Activated CD8-positive, alpha-beta memory T cell treated with anti-CD3 and anti-CD28 coated beads, Interleukin-2, amount 10 ng/mL, durations not matched to agents 7 days and 5 days (primary cell): ENCODE measurements around the gene EGFLAM. TPM values are rescaled to one million over a fixed set of nuclear protein-coding genes. Genes with fewer than 3 reads are reported as not detected.

ENCODE experiments used
- ATAC-seq: fragments of 150-1000 bp; cut with Tn5 transposase; one replicate; pipeline ENCODE4 v1.10.0; 2021; ENCODE audit warnings: moderate library complexity
- CTCF ChIA-PET: fragments of 350-600 bp; sonication (Branson Sonifier 250); formaldehyde crosslinking; loops from one replicate; lab custom pipeline; 2021; ENCODE audit warnings: antibody characterized with exemption; lab: Charles Lee
- DNase-seq: peaks from one replicate; pipeline ENCODE4 v3.0.0-alpha.2; 2020
- H3K27ac Mint-ChIP-seq: one replicate; pipeline ENCODE4 v1.8.0; 2021; ENCODE audit warnings: mild to moderate bottlenecking, mixed read lengths
- H3K27me3 Mint-ChIP-seq: one replicate; pipeline ENCODE4 v1.8.0; 2021; ENCODE audit warnings: mixed read lengths
- H3K36me3 Mint-ChIP-seq: one replicate; pipeline ENCODE4 v1.8.0; 2021; ENCODE audit warnings: mild to moderate bottlenecking, mixed read lengths
- H3K4me1 Mint-ChIP-seq: one replicate; pipeline ENCODE4 v1.8.0; 2021; ENCODE audit warnings: mixed read lengths
- H3K4me3 Mint-ChIP-seq: one replicate; pipeline ENCODE4 v1.8.0; 2021; ENCODE audit warnings: mild to moderate bottlenecking, moderate library complexity, mixed read lengths
- H3K9me3 Mint-ChIP-seq: one replicate; pipeline ENCODE4 v1.8.0; 2022; ENCODE audit warnings: low read depth, mixed read lengths
- total RNA-seq, 2 experiments: library from RNA; stranded (reverse); gene quantifications; one replicate each; pipeline ENCODE4 v1.2.3, GENCODE V29; 2021

EGFLAM gene
- total RNA-seq, 2 experiments from 2014 or later, result not detected

DNA sequence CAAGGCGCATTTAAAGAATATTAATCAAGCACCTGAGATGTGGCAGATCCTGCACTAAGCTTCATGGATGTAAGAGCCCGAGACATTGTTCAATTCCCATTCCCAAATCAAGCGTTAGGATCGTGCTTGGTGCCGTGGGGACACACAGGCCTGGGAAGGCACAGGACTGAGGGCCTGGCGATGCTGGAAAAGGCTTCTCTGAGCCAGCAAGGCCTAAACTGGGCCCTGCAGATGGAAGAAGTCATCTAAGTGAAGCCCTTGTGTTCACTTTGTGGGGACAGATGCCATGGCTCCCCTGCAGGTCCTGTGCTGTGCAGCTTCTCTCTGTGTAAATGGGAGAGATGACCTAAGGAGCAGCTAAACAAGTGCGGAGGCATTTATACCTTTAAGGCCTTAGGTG, 214.2 kb downstream of the EGFLAM start:
- H3K27ac Mint-ChIP-seq, result no peak overlapping the region
- CTCF ChIA-PET, result no interaction called here
- peaks cover 62% of the 10 kb centered on the region for H3K27me3 Mint-ChIP-seq
- no peak for ATAC-seq
- no peak for DNase-seq
- H3K4me3 Mint-ChIP-seq, result no peak overlapping the region
- no peaks in the 10 kb centered on the region for H3K9me3 Mint-ChIP-seq
- H3K4me1 Mint-ChIP-seq, result no peaks in the 10 kb centered on the region
- no peaks in the 10 kb centered on the region for H3K36me3 Mint-ChIP-seq

DNA sequence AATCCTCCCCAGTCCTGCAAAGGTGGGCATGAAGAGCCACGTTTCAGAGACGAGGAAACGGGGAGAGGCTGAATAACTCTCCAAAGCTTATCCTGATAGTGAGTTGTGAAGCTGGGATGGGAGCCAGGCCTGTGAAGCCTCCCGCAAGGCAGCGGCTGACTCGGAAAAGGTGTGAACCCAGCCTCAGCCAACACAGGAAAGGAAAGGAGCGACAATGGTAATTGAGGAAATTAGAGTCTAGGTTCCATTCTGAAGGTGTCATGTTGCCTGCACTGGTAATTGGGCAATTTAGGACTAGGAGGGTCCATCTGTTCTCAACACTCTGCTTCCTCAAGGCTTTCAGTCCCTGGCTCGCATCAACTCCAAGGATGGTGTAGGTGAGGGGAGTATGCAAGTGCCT, 214.6 kb downstream of the EGFLAM start:
- H3K4me3 Mint-ChIP-seq, result no peak overlapping the region
- DNase-seq (no peak), ATAC-seq (no peak)
- no peak overlapping the region for H3K27ac Mint-ChIP-seq
- no peaks in the 10 kb centered on the region for H3K36me3 Mint-ChIP-seq
- CTCF ChIA-PET, result interaction anchor here (1.4 kb wide), 1 partner anchor 31 kb away, joined by 4 read pairs; no protein-coding TSS in a partner anchor
- no peaks in the 10 kb centered on the region for H3K9me3 Mint-ChIP-seq
- peaks cover 62% of the 10 kb centered on the region for H3K27me3 Mint-ChIP-seq
- no peaks in the 10 kb centered on the region for H3K4me1 Mint-ChIP-seq

DNA sequence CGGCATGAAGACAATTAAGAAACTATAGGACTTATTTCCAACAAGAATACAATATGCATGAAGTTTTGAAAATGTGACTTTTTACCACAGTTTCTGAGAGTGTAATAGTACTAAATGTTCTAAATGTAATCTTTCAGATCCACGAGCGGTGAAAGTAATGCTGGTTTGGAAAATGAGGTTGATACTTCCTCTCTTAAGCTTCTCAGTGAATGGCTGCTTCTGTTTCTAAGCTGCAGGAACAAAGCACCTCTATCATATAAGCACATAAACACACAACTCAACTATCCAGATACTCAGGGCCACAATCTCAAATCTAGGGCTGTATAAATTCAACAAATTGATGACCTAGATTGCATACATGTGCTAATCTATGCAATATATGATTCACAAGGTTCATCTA, 219.8 kb downstream of the EGFLAM start:
- DNase-seq, result no peak
- H3K9me3 Mint-ChIP-seq, result no peaks in the 10 kb centered on the region
- CTCF ChIA-PET, result interaction anchor here (1.4 to 1.7 kb wide), 2 partner anchors 36 to 37 kb away, joined by 4 to 6 read pairs; no protein-coding TSS in a partner anchor
- no peak overlapping the region for H3K4me3 Mint-ChIP-seq
- no peaks in the 10 kb centered on the region for H3K36me3 Mint-ChIP-seq
- no peak for ATAC-seq
- H3K27me3 Mint-ChIP-seq, result peaks cover 67% of the 10 kb centered on the region
- no peak overlapping the region for H3K27ac Mint-ChIP-seq
- H3K4me1 Mint-ChIP-seq, result no peaks in the 10 kb centered on the region

DNA sequence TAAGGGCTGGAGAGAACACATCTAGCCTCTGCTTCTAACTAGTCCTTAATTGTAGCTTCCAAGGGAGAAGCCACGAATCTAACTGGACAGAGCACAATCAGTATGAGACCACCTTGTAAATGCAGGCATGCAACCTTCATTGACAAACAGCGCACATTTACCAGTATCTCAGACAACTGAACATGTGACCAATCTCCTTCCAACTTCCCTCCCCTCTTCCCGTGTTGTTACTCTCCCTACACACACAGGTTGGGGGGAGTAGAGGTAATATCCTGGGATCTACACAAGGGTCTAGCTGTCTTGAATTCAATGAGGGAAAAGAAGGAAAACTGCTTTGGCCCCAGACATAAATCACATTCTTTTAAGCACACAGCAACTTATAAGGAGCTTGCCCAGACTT, 220.5 kb downstream of the EGFLAM start:
- no peaks in the 10 kb centered on the region for H3K4me1 Mint-ChIP-seq
- no peak for ATAC-seq
- no peaks in the 10 kb centered on the region for H3K9me3 Mint-ChIP-seq
- peaks cover 62% of the 10 kb centered on the region for H3K27me3 Mint-ChIP-seq
- CTCF ChIA-PET, result interaction anchor here (1.0 to 1.4 kb wide), 2 partner anchors 38 to 42 kb away, joined by 3 to 4 read pairs; no protein-coding TSS in a partner anchor
- H3K27ac Mint-ChIP-seq, result no peak overlapping the region
- no peak for DNase-seq
- no peaks in the 10 kb centered on the region for H3K36me3 Mint-ChIP-seq
- H3K4me3 Mint-ChIP-seq, result no peak overlapping the region

DNA sequence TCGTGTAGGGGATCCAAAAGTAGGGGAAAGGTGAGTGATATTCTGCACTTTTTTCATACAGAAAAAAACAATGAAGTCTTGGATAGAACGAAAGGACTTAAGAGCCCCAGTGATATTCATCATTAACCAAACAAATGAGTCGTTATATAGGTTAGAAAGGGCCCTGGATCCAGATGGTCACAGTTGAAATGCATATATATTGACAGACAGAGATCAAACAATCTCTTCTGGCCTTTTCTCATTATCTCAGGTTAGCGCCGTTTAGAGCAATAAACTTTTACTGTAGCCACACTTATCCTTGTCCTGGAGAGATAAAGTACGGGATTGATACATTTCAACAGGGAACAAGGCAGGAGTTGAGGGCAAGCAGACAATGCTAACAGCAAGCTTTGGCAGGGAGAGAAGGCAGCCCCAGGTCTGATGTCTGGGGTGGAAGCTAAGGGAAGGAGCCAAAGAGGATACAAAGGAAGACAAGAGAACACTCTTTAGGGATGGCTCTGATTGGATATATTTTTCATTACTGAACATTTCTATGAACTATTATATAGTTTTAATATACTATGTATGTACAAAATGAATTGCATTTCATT, 221.1 kb downstream of the EGFLAM start:
- no peaks in the 10 kb centered on the region for H3K9me3 Mint-ChIP-seq
- H3K27me3 Mint-ChIP-seq, result peaks cover 58% of the 10 kb centered on the region
- DNase-seq (no peak), ATAC-seq (no peak)
- H3K4me3 Mint-ChIP-seq, result no peak overlapping the region
- H3K27ac Mint-ChIP-seq, result no peak overlapping the region
- no peaks in the 10 kb centered on the region for H3K4me1 Mint-ChIP-seq
- H3K36me3 Mint-ChIP-seq, result no peaks in the 10 kb centered on the region
- CTCF ChIA-PET, result interaction anchor here (0.9 to 1.4 kb wide), 3 partner anchors 24 to 43 kb away, joined by 3 to 4 read pairs (median 3); no protein-coding TSS in a partner anchor

DNA sequence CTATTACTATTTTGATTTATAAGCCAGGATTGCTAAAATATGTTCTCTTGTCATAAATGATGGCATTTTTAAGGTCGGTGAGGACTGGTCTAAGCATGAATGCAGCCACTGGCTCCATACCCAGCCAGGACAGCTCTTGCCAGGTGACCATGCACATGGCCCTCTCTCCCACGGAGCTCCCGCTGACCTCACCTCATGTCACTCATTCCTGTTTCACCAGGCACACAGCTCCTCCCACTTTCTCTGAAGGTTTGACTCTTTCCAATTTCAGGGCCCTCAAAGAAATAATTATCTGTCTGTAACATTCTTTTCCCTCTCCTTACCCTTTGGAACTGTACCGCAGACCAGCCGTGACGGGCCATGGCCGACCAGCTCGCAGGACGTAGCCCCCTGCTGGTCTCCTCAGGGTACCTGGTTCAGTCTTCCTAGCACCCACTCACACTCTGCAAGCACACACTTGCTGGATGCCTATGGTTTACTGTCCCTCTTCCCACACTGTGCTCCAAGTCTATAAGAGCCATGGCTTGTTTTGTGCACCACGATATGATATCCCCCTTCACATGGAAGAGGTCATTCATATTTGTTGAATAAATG, 225.5 kb downstream of the EGFLAM start:
- Mint-ChIP-seq H3K9me3 (no peaks in the 10 kb centered on the region), H3K4me1 (no peaks in the 10 kb centered on the region), H3K4me3 (no peak overlapping the region), H3K27me3 (peaks cover 48% of the 10 kb centered on the region), H3K36me3 (no peaks in the 10 kb centered on the region), H3K27ac (no peak overlapping the region)
- CTCF ChIA-PET, result interaction anchor here (1.1 kb wide), 1 partner anchor 42 kb away, joined by 4 read pairs; no protein-coding TSS in a partner anchor
- no peak for DNase-seq
- ATAC-seq, result no peak

DNA sequence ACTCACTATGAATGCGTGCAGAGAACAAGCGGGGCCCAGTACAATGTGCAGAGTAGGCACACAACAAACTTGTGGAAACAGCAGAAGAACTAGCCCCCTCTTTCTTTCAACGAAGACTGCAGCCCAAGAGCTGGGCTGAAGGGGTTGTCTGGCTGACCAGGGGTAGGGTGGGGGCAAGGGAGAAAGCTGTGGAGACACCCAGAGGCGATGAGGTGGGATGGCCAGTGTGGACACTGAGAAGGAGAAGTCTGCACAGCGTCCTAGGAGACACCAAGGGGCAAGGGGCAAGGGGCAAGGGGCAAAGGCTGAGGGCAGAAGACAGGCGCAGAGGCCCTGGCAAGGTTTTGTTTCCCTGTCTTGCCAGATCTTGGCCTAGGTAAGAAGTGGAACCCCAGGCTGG, 235.8 kb downstream of the EGFLAM start:
- Mint-ChIP-seq H3K4me1 (no peaks in the 10 kb centered on the region), H3K36me3 (no peaks in the 10 kb centered on the region), H3K27me3 (peaks cover 30% of the 10 kb centered on the region), H3K4me3 (no peak overlapping the region), H3K27ac (no peak overlapping the region), H3K9me3 (no peaks in the 10 kb centered on the region)
- ATAC-seq, result no peak
- CTCF ChIA-PET, result no interaction called here
- no peak for DNase-seq

DNA sequence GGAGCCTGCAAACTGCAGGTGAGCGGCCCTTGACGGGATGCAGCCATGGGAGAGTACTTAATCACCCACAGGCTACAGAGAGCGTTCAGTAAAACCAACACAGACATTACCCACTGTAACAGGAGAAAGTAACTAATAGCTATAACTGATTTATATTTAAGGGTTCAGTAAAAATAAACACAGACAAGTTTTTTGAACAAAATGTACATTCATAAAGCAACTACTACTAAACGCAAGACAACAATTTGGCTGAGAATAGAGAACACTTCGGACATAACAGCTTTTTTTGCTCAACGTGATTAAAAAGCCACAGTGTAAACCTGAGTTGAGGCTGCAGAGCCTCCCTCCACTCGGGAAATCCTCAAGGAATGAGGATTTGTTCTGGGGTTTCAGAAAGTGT, 236.4 kb downstream of the EGFLAM start:
- H3K4me3 Mint-ChIP-seq, result no peak overlapping the region
- ATAC-seq (no peak), DNase-seq (no peak)
- H3K27me3 Mint-ChIP-seq, result peaks cover 30% of the 10 kb centered on the region
- CTCF ChIA-PET, result interaction anchor here (1.0 kb wide), 2 partner anchors 12 to 61 kb away, joined by 3 read pairs; no protein-coding TSS in a partner anchor
- H3K9me3 Mint-ChIP-seq, result no peaks in the 10 kb centered on the region
- H3K36me3 Mint-ChIP-seq, result no peaks in the 10 kb centered on the region
- no peak overlapping the region for H3K27ac Mint-ChIP-seq
- H3K4me1 Mint-ChIP-seq, result no peaks in the 10 kb centered on the region

DNA sequence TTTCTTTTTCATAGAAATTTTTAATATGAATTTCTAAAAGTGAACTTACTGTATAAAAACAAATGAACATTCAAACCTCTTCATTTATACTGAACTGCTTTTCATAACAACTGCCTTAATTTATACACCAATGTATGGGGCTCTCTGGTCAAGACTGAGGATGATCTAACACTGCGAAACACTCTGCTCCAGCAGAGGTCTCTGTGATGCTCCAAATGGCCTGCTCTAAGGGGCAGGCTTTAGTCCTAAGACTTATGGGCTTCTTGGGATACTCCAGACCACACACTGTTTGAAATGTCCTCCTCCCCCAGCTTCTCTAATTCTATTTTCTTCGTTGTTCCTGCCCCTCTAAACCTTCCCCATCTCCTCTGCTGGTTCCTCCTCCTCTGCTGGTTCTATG, 239.6 kb downstream of the EGFLAM start:
- ATAC-seq (no peak), DNase-seq (no peak)
- H3K36me3 Mint-ChIP-seq, result no peaks in the 10 kb centered on the region
- CTCF ChIA-PET, result no interaction called here
- no peaks in the 10 kb centered on the region for H3K9me3 Mint-ChIP-seq
- H3K4me1 Mint-ChIP-seq, result no peaks in the 10 kb centered on the region
- no peak overlapping the region for H3K27ac Mint-ChIP-seq
- no peak overlapping the region for H3K4me3 Mint-ChIP-seq
- H3K27me3 Mint-ChIP-seq, result peaks cover 17% of the 10 kb centered on the region

DNA sequence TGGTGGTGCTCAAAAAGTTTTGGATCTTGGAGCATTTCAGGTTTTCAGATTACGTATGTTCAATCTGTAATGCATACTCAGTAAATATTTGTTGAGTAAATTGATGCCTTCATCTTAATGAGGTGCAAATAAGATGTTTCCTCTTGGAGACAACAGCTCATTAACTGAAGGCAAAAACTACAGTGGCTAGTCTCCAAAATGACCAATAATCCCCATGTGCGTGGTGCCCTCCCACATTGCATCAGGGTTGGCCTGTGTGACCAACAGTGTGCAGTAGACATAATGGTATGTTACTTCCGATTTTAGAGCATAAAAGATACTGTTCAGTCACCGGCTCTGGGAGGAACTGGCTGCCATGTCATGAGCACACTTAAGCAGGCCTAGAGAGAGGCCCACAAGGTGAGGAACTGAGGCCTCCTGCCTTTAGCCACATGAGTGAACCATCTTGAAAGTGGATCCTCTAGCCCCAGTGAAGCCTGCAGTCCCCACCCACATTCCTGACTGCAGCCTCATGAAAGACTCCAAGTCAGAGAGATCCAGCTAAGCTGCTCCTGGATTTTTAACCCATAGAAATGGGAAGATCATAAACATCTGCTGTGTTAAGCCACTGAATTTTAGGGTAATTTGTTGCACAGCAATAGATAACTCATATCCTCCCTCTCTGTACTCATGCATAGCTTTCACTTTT, 242.4 kb downstream of the EGFLAM start:
- Mint-ChIP-seq H3K4me3 (no peak overlapping the region), H3K9me3 (no peaks in the 10 kb centered on the region), H3K27me3 (peaks cover 18% of the 10 kb centered on the region), H3K27ac (no peak overlapping the region), H3K4me1 (no peaks in the 10 kb centered on the region), H3K36me3 (no peaks in the 10 kb centered on the region)
- DNase-seq, result no peak
- CTCF ChIA-PET, result no interaction called here
- no peak for ATAC-seq

DNA sequence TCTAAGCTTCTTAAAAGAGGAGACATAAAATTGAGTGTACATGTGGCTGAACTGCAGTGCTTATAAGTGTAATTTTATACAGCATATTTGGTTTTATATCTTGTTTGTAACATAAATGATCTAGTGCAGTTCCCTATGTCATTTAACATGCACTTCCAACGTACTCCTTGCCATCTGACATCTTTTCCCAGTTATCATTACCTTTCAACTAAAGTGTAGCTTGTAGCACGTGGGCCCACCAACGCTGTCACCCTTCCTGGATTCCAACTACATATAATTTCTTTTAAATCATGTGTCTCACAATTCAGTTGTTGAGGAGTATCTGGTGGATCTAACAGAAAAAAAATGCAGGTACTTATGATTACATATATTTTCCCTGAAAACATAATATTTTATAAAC, 247.9 kb downstream of the EGFLAM start:
- no peak overlapping the region for H3K4me3 Mint-ChIP-seq
- no peaks in the 10 kb centered on the region for H3K36me3 Mint-ChIP-seq
- no peak overlapping the region for H3K27ac Mint-ChIP-seq
- no peak for DNase-seq
- CTCF ChIA-PET, result interaction anchor here (0.7 kb wide), 1 partner anchor 11 kb away, joined by 3 read pairs; no protein-coding TSS in a partner anchor
- no peaks in the 10 kb centered on the region for H3K4me1 Mint-ChIP-seq
- ATAC-seq, result no peak
- no peaks in the 10 kb centered on the region for H3K9me3 Mint-ChIP-seq
- peaks cover 25% of the 10 kb centered on the region for H3K27me3 Mint-ChIP-seq

DNA sequence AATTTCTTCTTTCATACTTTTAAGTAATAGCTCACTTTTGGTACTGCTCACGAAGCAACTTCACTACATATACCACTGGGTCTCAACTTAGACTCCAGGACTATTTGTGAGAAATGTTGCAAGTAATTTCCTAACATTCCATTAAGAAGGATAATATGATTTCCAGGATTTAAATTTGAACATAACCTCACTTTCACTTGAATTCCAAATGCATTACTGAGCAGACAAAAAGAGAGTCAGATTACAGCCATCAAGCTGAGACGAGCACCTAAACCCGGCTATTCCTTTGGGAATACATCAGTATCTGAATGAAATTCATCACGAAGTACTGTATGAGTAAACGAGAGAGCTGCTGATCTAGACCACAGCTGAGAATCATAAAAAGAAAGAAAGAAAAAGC, 250.8 kb downstream of the EGFLAM start:
- DNase-seq (no peak), ATAC-seq (no peak)
- Mint-ChIP-seq H3K27me3 (peaks cover 43% of the 10 kb centered on the region), H3K4me3 (no peak overlapping the region), H3K4me1 (no peaks in the 10 kb centered on the region), H3K36me3 (no peaks in the 10 kb centered on the region), H3K27ac (no peak overlapping the region), H3K9me3 (no peaks in the 10 kb centered on the region)
- CTCF ChIA-PET, result interaction anchor here (1.1 kb wide), 1 partner anchor 67 kb away, joined by 3 read pairs; no protein-coding TSS in a partner anchor
